Measurements from ENCODE around the gene SLC39A11.
"Not testable (repeated sequence)": the region's sequence is repeated elsewhere in the genome, so short reads cannot be mapped to it uniquely, and the experiment has no call there.

SLC39A11 gene

DNA sequence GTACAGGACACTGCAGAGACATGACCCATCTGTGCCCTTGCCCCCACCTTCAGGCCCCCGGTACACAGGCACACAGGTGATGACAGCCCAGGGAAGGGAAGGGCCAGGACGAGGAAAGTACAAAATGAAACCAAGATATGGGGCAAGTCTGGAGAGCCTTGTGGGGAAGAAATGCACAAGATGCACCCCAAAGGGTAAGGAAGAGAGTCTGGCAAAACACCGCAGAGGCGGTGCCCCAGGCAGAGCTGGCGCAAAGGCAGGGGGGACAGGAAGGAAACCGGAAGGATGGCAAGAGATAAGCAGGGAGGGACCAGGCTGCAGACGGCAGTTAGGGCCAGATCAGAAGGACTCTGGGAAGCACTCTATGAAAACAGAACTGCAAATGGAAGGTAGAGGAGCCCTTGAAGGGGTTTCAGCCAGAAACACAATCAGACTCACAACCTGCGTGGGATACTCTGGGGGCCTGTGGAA, 81.4 kb downstream of the SLC39A11 start:
- DNase-seq (ENCODE audit: low read depth, low spot score): no peak

DNA sequence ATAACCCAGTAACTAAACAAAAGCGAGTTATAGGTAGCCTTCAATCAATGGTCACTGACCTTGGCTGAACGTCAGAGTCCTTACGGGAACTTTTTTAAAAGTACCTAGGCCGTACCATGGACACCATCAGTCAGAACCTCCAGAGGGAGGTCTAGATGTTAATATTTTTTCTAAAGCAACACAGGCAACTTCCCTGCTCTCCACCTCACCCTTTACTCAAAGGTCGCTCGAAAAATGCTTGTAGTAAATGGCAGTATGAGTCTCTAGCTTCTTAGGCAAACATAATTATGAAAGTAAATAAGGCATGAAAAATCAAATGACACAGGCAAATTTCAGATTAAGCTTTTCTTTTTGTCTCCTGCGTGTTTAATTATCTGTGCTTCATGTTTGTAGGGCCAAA, 82.1 kb downstream of the SLC39A11 start:
- DNase-seq (ENCODE audit: low read depth, low spot score): no peak

DNA sequence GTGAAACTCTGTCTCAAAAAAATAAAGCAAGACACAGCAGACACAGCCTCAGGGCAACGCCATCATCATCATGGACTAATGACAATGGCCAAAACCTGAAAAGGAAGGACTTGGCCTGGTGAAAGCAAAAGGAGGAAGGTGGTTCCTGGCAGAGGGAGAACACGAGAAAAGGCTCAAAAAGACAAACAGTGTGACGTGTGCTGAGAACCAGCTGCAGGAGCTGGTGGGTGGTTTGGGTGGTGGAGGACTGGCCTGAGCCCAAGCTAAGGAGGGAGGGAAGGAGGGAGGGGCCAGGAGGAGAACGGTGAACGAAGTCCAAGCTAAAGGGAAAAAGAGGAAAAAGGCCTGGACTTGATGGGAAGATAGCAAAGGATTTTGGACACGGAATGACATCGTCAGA, 85.1 kb downstream of the SLC39A11 start:
- DNase-seq (ENCODE audit: low read depth, low spot score): no peak

DNA sequence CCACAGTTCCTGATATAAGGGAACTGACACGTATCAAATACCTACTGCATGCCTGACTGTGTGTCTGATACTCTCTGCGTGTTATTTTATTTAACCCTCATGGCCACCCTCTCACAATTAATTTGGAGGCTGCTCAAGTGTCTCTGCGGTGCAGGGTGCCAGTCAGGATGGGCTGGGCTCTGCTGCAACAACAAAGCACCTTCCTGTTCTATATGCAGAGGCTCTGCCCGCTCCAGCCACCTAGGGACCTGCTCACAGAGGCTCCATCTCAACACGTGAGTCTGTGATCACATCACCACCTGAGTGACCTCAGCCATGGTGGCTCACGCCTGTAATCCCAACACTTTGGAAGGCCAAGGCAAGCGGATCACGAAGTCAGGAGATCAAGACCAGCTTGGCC, 87.1 kb downstream of the SLC39A11 start:
- no peak for DNase-seq (ENCODE audit: low read depth, low spot score)

DNA sequence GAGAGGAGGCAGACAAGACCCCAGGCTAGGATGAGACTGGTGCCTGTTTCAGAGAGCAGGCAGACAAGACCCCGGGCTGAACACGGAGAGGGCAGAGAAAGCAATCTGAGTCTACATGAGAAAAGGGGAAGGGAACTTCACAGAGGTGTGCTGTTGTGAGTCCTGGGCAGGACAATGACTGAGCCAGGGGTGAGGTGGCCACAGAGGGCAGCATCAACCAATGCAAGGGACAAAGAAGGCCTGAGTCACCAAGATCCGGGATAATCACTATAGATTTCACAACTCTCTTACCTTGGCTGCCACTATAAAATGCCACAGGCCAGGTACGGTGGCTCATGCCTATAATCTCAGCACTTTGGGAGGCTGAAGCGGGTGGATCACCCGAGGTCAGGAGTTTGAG, 89.0 kb downstream of the SLC39A11 start:
- DNase-seq (ENCODE audit: low read depth, low spot score): no peak

DNA sequence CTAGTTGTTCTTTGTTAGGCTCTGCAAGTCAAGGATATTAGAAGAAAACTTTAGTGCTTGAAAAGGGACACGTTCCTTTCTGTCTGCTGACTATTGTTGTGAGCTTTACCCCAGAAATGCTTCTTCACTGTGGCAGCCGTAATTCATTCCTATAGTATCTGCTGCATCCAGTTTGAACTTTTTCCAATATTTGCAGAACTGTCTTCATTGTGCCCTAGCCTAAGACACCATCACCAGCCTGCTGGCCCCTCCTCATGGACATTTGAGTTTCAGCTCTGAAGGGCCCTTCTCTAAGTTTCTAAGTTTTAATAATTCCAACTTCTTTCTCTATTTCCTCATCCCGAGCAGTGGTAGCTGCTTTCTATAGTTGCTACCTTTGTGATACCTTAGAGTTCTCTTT, 91.7 kb downstream of the SLC39A11 start:
- no peak for DNase-seq (ENCODE audit: low read depth, low spot score)

DNA sequence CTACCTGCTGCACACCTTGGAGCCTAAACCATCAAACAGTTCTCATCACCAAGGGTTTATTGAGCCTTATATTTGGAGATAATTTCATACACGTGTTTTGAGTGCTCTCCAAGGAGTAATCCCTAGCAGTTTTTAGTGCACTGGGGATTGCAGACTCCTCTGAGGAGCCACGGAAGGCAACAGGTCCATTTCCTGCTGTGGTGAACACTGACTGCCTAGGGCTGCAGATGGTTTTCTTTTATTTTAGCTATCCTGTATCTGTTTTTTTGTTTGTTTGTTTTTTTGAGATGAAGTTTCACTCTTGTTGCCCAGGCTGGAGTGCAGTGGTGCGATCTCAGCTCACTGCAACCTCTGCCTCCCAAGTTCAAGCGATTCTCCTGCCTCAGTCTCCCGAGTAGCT, 93.0 kb downstream of the SLC39A11 start:
- DNase-seq (ENCODE audit: low read depth, low spot score): not testable (repeated sequence)

DNA sequence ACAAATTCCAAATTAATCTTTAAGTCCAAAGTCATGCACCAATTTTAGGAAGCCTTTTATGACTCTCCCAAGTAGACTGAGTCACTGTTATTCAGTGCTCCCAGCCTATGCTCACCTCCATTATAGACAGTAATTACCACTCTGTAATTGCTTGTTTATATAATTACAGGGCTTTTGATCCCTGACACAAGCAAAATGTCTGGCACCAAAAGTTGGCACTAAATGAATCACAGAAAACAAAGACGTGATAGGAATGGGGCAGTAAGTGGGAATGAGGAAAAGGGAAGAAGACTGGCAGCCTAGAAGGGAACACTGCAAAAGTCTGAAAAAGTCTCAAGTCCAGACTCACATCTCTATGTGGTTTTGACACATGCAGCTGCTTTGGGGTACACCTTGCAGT, 94.1 kb downstream of the SLC39A11 start:
- DNase-seq (ENCODE audit: low read depth, low spot score): no peak

DNA sequence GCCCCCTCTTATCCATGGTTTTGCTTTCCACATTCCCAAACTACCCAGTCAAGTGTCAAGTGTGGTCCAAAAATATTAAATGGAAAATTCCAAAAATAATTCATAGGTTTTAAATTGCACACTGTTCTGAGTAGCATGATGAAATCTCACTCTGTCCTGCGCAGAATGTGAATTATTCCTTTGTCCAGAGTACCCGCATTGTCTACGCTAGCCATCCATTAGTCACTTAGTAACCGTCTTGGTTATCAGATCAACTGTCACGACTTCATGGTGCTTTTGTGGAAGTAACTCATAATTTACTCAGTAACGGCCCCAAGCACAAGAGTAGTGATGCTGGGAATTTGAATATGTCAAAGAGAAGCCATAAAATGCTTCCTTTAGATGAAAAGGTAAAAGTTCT, 94.9 kb downstream of the SLC39A11 start:
- no peak for DNase-seq (ENCODE audit: low read depth, low spot score)

DNA sequence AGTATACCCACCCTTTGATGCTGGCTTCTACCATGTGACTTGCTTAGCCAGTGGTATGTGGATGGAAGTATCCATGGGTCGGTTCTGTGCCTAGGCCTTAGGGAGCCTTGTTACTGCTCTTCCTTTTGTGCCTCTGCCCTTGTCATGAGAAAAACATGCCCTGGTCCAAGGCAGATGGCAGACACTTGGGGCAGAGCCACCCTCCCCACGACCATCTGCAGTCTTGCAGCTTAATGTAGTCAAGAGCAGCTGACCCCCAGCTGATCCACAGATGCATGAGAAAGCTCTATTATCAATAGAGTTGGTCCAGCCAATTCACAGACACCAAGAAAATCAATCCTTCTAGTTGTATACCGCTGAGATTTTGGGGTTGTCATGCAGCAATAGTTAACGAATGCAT, 95.7 kb downstream of the SLC39A11 start:
- no peak for DNase-seq (ENCODE audit: low read depth, low spot score)

DNA sequence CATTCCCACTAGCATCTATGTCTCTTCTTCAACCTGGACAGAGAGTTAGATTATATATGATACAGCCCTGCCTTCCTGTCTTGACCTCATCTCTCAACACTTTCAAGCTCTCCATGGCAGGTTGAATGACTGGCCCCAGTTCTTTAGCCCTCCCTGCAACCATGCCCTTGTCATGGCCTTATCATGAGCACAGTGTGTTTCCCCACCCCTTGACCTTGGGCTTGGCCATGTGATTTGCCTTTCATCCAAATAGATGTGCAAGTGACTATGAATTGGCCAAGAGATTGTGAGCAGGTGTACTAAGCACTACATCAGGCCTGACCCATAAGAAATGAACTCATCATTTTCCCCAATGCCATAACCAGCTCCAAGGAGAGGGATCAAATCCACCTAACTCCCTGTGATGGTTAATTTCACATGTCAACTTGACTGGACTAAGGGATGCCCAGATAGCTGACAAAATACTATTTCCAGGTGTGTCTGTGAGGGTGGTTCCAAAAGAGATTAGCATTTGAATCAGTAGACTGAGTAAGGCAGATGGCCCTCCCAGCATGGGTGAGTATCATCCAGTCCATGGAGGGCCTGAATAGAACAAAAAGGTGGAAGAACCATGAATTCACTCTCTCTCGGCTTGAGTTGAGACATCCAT, 97.4 kb downstream of the SLC39A11 start:
- DNase-seq (ENCODE audit: low read depth, low spot score): no peak

DNA sequence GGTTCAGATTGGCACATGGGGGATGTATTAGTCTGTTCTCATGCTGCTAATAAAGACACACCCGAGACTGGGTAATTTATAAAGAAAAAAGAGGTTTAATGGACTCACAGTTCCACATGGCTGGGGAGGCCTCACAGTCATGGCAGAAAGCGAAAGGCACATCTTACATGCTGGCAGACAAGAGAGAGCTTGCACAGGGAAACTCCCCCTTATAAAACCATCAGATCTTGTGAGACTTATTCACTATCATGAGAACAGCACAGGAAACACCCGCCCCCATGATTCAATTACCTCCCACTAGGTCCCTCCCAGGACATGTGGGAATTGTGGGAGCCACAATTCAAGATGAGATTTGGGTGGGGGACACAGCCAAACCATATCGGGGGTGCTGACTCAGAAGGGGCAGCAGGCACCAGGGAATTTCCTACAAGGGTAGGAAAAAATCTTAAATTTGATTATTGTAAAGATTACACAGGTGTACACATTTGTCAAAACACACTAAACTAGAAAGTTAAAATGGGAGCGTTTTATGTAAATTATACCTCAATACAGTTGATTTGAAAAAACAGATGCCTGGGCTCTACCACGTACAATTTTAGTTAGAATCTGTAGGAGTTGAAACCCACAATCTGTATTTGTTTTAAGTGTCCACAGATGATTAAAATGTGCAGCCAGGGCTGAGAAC, 99.6 kb downstream of the SLC39A11 start:
- DNase-seq (ENCODE audit: low read depth, low spot score): not testable (repeated sequence)

DNA sequence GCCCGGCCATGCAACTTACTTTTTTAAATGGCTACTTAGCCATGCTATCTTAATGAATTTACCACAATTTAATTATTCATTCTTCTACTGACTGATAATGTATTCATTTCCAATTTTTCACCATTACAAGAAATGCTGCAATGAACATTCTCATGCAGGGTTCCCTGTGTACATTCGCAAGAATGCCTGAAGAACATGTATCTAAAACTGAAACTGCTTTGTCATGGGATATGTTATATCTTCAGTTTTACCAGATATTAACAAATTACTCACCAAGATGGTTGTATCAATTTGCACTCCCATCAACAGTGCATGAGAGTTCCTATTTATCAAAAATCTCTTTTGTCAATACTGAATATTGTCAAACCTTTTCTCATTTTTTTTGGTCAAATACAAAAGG, 100.8 kb downstream of the SLC39A11 start:
- no peak for DNase-seq (ENCODE audit: low read depth, low spot score)

DNA sequence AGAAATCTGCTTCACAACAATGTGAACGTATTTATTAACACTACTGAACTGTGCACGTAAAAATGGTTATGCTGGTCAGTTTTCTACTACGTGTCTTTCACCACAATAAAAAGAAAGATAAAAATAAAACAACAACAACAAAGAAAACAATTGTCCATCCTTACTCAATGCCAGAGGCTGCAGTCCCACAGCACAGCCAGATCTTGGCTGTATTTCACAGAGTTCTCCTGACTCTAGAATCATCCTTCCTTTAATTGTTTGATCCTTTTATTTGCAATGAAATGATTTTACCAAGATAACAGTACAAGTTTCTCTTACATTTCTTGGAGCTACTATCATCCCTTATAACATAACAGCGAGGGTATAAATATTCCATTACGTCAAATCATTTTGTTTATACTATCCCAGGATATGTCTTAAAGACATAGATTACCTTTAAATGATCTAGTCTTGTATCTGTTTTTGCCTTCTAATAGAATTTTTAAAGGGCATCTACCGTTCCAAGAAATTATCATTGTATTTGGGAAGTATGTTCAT, 103.3 kb downstream of the SLC39A11 start:
- DNase-seq (ENCODE audit: low read depth, low spot score): no peak

DNA sequence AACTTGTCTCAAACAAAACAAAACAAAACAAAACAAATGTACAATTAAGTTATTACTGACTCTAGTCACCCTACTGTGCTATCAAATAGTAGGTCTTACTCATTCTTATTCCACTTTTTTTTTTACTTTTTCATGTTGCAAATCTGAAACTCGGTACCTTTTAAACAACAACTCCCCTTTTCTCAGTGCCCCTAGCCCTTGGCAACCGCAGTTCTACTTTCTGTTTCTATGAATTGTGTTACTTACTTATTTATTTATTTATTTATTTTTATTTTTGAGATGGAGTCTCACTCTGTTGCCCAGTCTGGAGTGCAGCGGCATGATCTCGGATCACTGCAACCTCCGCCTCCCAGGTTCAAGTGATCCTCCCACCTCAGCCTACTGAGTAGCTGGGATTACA, 104.0 kb downstream of the SLC39A11 start:
- DNase-seq (ENCODE audit: low read depth, low spot score): no peak

DNA sequence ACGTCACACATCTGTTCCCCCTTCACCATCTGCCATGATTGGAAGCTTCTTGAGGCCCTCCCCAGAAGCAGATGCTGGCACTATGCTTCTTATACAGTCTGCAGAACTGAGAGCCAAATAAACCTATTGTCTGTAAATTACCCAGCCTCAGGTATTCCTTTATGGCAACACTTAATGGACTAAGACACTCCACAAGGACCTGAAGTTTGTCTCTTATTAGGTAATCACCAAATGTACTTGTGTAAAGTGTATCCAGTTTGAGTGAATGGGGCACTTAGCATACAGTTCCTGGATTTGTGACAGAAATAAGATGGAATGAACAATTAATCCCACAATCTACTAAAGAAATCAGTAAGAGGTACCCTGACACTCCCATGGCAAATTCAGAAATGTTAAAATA, 105.3 kb downstream of the SLC39A11 start:
- DNase-seq (ENCODE audit: low read depth, low spot score): no peak

DNA sequence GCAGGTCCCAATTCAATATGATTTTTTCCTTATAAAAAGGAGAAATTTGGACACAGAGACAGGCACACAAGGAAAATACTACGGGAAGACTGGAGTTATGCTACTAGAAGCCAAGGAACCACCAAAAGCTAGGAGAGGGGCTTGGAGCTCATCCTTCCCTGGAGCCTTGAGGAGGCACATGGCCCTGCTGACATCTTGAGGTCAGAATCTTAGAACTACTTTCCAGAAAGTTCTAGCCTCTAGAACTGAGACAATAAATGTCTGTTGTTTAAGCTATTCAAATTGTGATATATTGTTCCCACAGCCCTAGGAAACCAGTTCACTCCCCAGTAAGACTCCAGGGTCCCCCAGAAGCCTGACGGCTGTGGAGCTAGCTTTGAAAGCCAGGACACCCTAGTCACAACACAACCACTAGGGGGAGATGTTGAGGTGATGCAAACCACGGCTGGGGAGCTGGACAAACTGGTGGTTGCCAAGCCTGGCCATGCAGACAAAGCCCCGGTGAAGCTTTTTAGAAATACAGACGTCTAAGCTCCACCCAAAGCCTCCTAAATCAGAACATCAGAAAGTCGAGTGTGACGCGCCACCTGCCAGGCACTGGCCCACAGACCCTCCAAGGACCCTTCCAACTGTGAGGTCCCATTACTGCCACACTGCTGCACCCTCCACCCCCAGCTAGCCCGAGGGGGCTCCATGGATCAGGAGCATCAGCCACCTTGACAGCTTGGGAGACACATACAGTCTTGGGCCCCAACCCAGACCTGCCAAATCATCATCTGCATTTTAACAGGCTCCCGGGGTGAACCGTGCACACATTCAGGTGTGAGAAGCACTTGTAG, 106.4 kb downstream of the SLC39A11 start:
- DNase-seq (ENCODE audit: low read depth, low spot score): peak; percentile 69

DNA sequence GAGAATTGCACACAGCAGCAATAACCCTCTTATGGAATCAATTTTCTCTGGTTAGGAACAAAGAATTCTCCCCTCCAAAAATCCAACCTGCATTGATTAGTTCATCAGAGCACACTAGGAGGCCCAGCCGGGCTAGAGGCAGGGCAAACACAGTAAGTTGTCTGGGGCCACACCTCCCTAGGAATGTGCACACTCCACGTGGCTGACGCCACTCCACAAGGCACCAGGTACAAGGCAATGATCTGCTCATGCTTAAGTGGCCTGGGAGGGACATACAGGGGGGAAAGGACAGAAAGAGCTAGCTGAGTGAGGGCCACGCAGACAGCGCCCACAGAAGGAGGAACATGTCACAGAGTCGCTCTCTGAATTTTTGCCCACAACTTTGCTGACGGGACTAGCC, 107.6 kb downstream of the SLC39A11 start:
- DNase-seq (ENCODE audit: low read depth, low spot score): no peak

DNA sequence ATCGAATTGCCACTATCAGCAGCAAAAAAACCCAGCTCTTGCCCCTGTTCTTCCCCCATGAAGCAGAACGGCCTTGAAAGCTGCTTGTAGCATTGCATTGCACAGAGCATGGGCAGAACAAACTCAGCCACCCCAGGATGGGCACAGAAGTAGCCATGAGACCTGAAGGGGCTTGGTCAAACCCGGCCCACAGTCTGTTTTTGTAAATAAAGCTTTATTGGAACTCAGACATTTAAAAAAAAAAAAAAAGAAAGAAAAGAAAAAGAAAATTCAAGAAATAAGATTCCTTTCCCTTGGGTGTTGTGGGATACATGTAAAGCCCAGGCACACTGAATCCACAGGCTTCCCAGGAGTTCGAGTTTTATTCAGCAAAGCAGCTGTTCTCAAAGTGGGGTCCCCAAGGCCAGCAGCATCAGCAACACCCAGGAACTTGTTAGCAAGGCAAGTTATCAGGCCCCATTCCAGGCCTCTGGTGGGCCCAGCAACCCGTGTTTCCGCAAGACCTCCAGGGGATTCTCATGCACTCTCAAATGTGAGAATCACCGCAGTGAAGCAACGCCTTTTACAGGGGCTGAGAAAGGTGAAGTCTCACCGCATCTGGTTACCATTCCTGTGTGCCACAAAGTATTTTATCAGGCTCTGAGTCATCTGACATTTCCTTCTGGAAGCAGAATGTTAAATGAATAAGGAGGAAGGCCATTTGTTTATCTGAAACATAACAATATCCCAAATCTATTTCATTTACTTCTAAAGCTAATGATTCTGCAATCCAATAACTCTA, 108.2 kb downstream of the SLC39A11 start:
- DNase-seq (ENCODE audit: low read depth, low spot score): no peak

DNA sequence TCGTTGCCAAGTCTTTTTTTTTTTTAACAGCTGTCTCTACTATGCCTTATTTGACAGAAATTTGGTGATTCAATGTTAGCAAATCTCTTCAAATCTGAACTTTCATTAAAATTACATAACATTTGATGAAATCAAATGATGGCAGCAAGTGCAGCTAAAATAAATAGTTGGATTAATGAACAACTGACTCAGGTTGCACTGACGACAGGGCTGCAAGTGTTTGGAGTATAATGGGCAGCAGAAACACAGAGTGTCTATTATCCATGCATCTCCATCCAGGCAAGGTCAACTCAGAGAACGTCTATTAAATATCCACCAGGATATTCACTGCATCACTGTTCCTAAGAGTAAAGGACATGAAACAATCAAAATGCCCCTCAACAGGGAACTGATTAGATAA, 109.8 kb downstream of the SLC39A11 start:
- no peak for DNase-seq (ENCODE audit: low read depth, low spot score)

DNA sequence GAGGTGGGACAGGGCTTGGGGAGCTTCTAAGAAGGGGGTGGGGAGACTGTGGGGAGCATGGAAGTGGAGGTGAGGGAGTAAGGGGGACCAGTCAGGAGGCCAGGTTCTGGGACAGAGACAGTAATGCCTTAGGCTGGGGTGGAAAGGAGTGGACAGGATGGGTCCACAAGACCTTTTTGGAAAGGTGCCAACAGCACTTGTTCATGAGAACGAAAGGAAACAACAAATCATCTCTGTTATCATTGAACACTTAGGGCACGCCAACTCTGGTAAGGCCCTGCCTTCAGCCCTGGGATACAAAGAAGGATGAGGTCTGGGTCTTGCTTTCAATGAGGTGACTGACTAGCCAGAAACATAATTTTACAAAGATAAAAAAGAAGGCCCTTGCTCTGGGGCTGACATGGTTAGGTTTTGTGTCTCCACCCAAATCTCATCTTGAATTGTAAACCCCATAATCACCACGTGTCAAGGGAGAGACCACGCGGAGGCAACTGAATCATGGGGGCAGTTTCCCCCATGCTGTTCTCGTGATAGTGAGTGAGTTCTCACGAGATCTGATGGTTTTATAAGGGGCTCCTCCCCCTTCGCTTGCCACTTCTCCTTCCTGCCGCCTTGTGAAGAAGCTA, 113.8 kb downstream of the SLC39A11 start:
- no peak for DNase-seq (ENCODE audit: low read depth, low spot score)
